ENCODE results near the gene UNC119B. TPM values are rescaled to one million over a fixed set of nuclear protein-coding genes. Genes with fewer than 3 reads are reported as not detected.

The UNC119B gene
- total RNA-seq, 1 donor from 2014 or later = 24.3 TPM

DNA sequence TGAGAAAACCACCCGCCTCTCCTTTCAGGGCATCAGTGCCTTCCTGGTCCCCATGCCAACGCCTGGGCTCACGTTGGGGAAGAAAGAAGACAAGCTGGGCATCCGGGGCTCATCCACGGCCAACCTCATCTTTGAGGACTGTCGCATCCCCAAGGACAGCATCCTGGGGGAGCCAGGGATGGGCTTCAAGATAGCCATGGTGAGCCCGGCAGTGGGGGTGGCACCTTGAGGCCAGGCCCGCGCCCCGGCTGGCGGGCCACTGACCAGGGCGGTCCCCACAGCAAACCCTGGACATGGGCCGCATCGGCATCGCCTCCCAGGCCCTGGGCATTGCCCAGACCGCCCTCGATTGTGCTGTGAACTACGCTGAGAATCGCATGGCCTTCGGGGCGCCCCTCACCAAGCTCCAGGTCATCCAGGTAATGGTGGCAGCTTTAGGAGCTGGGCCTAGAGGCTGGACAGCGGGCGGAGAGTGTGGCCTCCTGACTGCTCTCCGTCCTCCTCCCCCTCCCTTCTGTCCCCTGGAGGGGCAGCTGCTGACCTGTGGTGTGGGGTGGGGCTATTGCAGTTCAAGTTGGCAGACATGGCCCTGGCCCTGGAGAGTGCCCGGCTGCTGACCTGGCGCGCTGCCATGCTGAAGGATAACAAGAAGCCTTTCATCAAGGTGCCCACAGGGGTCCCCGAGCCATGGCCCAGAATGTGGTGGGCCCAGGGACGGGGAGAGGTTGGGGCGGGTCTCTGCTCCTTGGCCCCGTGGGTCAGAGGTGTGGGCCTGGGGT lies 28.2 kb downstream of the UNC119B start:
- no peak overlapping the region for H3K4me2 ChIP-seq (ENCODE audit: low read length)
- no peak overlapping the region for H3K27ac ChIP-seq (ENCODE audit: low read depth, low read length)
- no peak for TF ChIP-seq EZH2 (IDR thresholded peaks at IDR 0.05; ENCODE audit: insufficient read depth, low read length)
- TF ChIP-seq, protein P1, sequence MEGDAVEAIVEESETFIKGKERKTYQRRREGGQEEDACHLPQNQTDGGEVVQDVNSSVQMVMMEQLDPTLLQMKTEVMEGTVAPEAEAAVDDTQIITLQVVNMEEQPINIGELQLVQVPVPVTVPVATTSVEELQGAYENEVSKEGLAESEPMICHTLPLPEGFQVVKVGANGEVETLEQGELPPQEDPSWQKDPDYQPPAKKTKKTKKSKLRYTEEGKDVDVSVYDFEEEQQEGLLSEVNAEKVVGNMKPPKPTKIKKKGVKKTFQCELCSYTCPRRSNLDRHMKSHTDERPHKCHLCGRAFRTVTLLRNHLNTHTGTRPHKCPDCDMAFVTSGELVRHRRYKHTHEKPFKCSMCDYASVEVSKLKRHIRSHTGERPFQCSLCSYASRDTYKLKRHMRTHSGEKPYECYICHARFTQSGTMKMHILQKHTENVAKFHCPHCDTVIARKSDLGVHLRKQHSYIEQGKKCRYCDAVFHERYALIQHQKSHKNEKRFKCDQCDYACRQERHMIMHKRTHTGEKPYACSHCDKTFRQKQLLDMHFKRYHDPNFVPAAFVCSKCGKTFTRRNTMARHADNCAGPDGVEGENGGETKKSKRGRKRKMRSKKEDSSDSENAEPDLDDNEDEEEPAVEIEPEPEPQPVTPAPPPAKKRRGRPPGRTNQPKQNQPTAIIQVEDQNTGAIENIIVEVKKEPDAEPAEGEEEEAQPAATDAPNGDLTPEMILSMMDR (IDR thresholded peaks at IDR 0.05; ENCODE audit: insufficient read depth, low read depth, low read length) = no peak
- no peaks in the 10 kb centered on the region for H3K4me1 ChIP-seq (ENCODE audit: insufficient read depth, low read length)
- no peaks in the 10 kb centered on the region for H4K20me1 ChIP-seq (ENCODE audit: insufficient read depth, low read length)
- FAIRE-seq = no peak
- Mint-ChIP-seq H3K27ac (ENCODE audit: unreplicated experiment) (no peak overlapping the region), H3K36me3 (ENCODE audit: low read depth, unreplicated experiment) (peaks cover 2% of the 10 kb centered on the region), H3K4me1 (ENCODE audit: low read depth, unreplicated experiment) (no peaks in the 10 kb centered on the region), H3K9me3 (ENCODE audit: unreplicated experiment) (no peaks in the 10 kb centered on the region), H3K27me3 (ENCODE audit: low read depth, unreplicated experiment) (no peaks in the 10 kb centered on the region), H3K4me3 (ENCODE audit: unreplicated experiment) (no peak overlapping the region)
- no peaks in the 10 kb centered on the region for H3K36me3 ChIP-seq (ENCODE audit: insufficient read depth, low read length)
- H3K9me3 ChIP-seq (ENCODE audit: insufficient read depth, low read depth, low read length) = no peaks in the 10 kb centered on the region
- no peak overlapping the region for H3K4me3 ChIP-seq (ENCODE audit: insufficient read depth, low read depth, low read length)
- H3K27me3 ChIP-seq (ENCODE audit: insufficient read depth, low read length) = no peaks in the 10 kb centered on the region
- DNase-seq (ENCODE audit: low read depth) = no peak
- H3K79me2 ChIP-seq (ENCODE audit: insufficient read depth, low read length) = no peaks in the 10 kb centered on the region
- H2AFZ ChIP-seq (ENCODE audit: low read depth, low read length) = no peak overlapping the region
- H3K9ac ChIP-seq (ENCODE audit: low read length) = no peak overlapping the region

DNA sequence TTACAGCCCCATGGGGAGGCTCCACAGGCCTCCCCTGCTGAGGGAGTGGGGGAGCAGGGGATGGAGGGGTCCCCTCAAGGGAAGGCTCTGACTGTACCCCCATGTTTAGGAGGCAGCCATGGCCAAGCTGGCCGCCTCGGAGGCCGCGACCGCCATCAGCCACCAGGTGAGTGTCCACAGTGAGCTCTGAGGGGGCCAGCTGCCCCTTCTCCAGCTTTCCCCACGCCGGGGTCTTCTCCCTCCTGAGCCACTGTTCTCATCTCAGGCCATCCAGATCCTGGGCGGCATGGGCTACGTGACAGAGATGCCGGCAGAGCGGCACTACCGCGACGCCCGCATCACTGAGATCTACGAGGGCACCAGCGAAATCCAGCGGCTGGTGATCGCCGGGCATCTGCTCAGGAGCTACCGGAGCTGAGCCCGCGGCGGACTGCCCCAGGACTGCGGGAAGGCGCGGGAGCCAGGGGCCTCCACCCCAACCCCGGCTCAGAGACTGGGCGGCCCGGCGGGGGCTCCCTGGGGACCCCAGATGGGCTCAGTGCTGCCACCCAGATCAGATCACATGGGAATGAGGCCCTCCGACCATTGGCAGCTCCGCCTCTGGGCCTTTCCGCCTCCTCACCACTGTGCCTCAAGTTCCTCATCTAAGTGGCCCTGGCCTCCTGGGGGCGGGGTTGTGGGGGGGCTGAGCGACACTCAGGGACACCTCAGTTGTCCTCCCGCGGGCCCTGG lies 28.9 kb downstream of the UNC119B start:
- no peaks in the 10 kb centered on the region for H3K4me1 Mint-ChIP-seq (ENCODE audit: low read depth, unreplicated experiment)
- H3K36me3 Mint-ChIP-seq (ENCODE audit: low read depth, unreplicated experiment) = no peaks in the 10 kb centered on the region
- Histone ChIP-seq H3K36me3 (ENCODE audit: insufficient read depth, low read length) (no peaks in the 10 kb centered on the region), H3K4me3 (ENCODE audit: insufficient read depth, low read depth, low read length) (no peak overlapping the region), H3K79me2 (ENCODE audit: insufficient read depth, low read length) (no peaks in the 10 kb centered on the region), H3K9me3 (ENCODE audit: insufficient read depth, low read depth, low read length) (no peaks in the 10 kb centered on the region), H3K4me2 (ENCODE audit: low read length) (no peak overlapping the region), H3K9ac (ENCODE audit: low read length) (no peak overlapping the region), H2AFZ (ENCODE audit: low read depth, low read length) (no peak overlapping the region), H4K20me1 (ENCODE audit: insufficient read depth, low read length) (no peaks in the 10 kb centered on the region), H3K4me1 (ENCODE audit: insufficient read depth, low read length) (no peaks in the 10 kb centered on the region), H3K27me3 (ENCODE audit: insufficient read depth, low read length) (no peaks in the 10 kb centered on the region), H3K27ac (ENCODE audit: low read depth, low read length) (no peak overlapping the region)
- FAIRE-seq = no peak
- no peak overlapping the region for H3K4me3 Mint-ChIP-seq (ENCODE audit: unreplicated experiment)
- no peak for TF ChIP-seq EZH2 (IDR thresholded peaks at IDR 0.05; ENCODE audit: insufficient read depth, low read length)
- TF ChIP-seq, protein P1 (IDR thresholded peaks at IDR 0.05; ENCODE audit: insufficient read depth, low read depth, low read length) = no peak
- no peaks in the 10 kb centered on the region for H3K9me3 Mint-ChIP-seq (ENCODE audit: unreplicated experiment)
- DNase-seq (ENCODE audit: low read depth) = no peak
- H3K27me3 Mint-ChIP-seq (ENCODE audit: low read depth, unreplicated experiment) = no peaks in the 10 kb centered on the region
- H3K27ac Mint-ChIP-seq (ENCODE audit: unreplicated experiment) = no peak overlapping the region
